K562 (cell line): Measurements from ENCODE around the gene S100A10. TPM values are rescaled to one million over a fixed set of nuclear protein-coding genes. Genes with fewer than 3 reads are reported as not detected.

Experiments used
- ATAC-seq: fragments of 200-7000 bp; cut with Tn5 transposase; 3 replicates; pipeline ENCODE4 v1.9.1; 2020; ENCODE audit warnings: moderate library complexity
- BruUV-seq: library from RNA; stranded (reverse); fragments of 400-500 nt; replicated peaks from 2 replicates; lab custom pipeline; 2021; lab: Mats Ljungman, UMichigan
- CTCF ChIA-PET: fragments of 300-600 bp; formaldehyde crosslinking; extraction: SDS; loops from one replicate; lab custom pipeline; 2021; ENCODE audit warnings: low intra/inter-chr PET ratio; lab: Yijun Ruan, JAX
- POLR2A ChIA-PET: fragments of 300-600, 350-650 bp; sonication (Branson Sonifier 250); formaldehyde crosslinking; extraction: SDS; loops from one replicate; lab custom pipeline; 2021; ENCODE audit warnings: antibody characterized with exemption, inconsistent platforms; lab: Yijun Ruan, JAX
- DNase-seq, 4 experiments: peaks; one replicate each; pipeline versions ENCODE4 v3.0.0 to v3.0.0-alpha.2; 2011 to 2018; ENCODE audit warnings: low spot score in 3 of 4, mixed read lengths in 3 of 4; ENCODE audit errors: extremely low read depth in 1 of 4
- FAIRE-seq: peaks from 2 replicates; lab custom pipeline; 2011; peaks lifted over from hg19 to GRCh38; lab: Jason Lieb, UNC
- H2AFZ ChIP-seq: 2 replicates; pipeline ENCODE4 v1.6.0; 2011; ENCODE audit warnings: low read depth, low read length, control low read depth, inconsistent platforms
- H3K27ac ChIP-seq: fragments of 200-600 bp; 3 replicates; pipeline ENCODE4 v1.8.0; 2011; ENCODE audit warnings: low read depth, mild to moderate bottlenecking, control low read depth, inconsistent platforms, low read length, moderate library complexity, mixed read lengths; ENCODE audit errors: extremely low read depth
- H3K27me3 ChIP-seq, 2 experiments: fragments of 300-600 bp in 1 of 2; 2 replicates in 1 of 2; 3 replicates in 1 of 2; pipeline versions ENCODE4 v1.6.0 to v1.8.0; 2011; ENCODE audit warnings: inconsistent platforms in 2 of 2, low read length in 2 of 2, mild to moderate bottlenecking in 1 of 2, mixed read lengths in 1 of 2, moderate library complexity in 1 of 2; ENCODE audit not compliant: control insufficient read depth in 2 of 2, insufficient read depth in 2 of 2
- H3K36me3 ChIP-seq: fragments of 300-600 bp; 3 replicates; pipeline ENCODE4 v1.8.0; 2011; ENCODE audit warnings: mild to moderate bottlenecking, low read length, inconsistent platforms; ENCODE audit not compliant: control insufficient read depth, insufficient read depth
- H3K4me1 ChIP-seq, 2 experiments: fragments of 200-600 bp in 1 of 2; replicated peaks in 1 of 2; 2 replicates in 1 of 2; 3 replicates in 1 of 2; pipeline versions ENCODE4 v1.5.1 to v1.8.0; 2011; ENCODE audit warnings: inconsistent platforms in 2 of 2, low read length in 2 of 2, mild to moderate bottlenecking in 1 of 2, mixed read lengths in 1 of 2, moderate library complexity in 1 of 2; ENCODE audit not compliant: control insufficient read depth in 2 of 2, insufficient read depth in 2 of 2
- H3K4me2 ChIP-seq: 2 replicates; pipeline ENCODE4 v1.6.1; 2011; ENCODE audit warnings: low read length, control low read depth, inconsistent platforms, mixed read lengths; ENCODE audit not compliant: insufficient read depth
- H3K4me3 ChIP-seq: fragments of 200-600 bp; sonication (generic), shearing (Covaris generic); 2 replicates; pipeline ENCODE4 v1.5.1; 2016; ENCODE audit warnings: control low read depth, inconsistent platforms
- H3K79me2 ChIP-seq: fragments of 200-600 bp; 3 replicates; pipeline ENCODE4 v1.8.0; 2011; ENCODE audit warnings: low read length, inconsistent platforms; ENCODE audit not compliant: control insufficient read depth, insufficient read depth
- H3K9ac ChIP-seq, 2 experiments: 2 replicates each; pipeline versions ENCODE4 v1.6.0 to v1.6.1; 2011; ENCODE audit warnings: low read depth in 2 of 2, low read length in 2 of 2, control low read depth in 1 of 2, inconsistent platforms in 1 of 2, mild to moderate bottlenecking in 1 of 2, mixed read lengths in 1 of 2; ENCODE audit not compliant: insufficient read depth in 1 of 2
- H3K9me1 ChIP-seq: one replicate; pipeline ENCODE4 v1.6.0; 2011; ENCODE audit warnings: inconsistent platforms, mild to moderate bottlenecking, low read length, moderate library complexity; ENCODE audit not compliant: control insufficient read depth, insufficient read depth
- H3K9me3 ChIP-seq: replicated peaks from 2 replicates; pipeline ENCODE4 v1.5.1; 2011; ENCODE audit warnings: low read depth, low read length, inconsistent platforms; ENCODE audit not compliant: control insufficient read depth, insufficient read depth
- H4K20me1 ChIP-seq: replicated peaks from 2 replicates; pipeline ENCODE4 v1.6.1; 2011; ENCODE audit warnings: low read length, inconsistent platforms, mixed read lengths; ENCODE audit not compliant: control insufficient read depth, insufficient read depth
- C11orf30 ChIP-seq: fragments of 450-650 bp; IDR thresholded peaks from 2 replicates; pipeline ENCODE4 v1.6.1; 2016; ENCODE audit warnings: low read depth, mild to moderate bottlenecking
- EP300 ChIP-seq: IDR thresholded peaks from 2 replicates; pipeline ENCODE4 v1.6.1; 2012; ENCODE audit warnings: low read length, improper control_type of control experiment
- JUNB ChIP-seq: fragments of 450-650 bp; formaldehyde crosslinking; conservative IDR thresholded peaks from 2 replicates; pipeline ENCODE4 v1.4.0; 2020; ENCODE audit warnings: mild to moderate bottlenecking
- JUND ChIP-seq, 2 experiments: IDR thresholded peaks; 2 replicates in 1 of 2; 3 replicates in 1 of 2; pipeline ENCODE4 v1.6.1; 2011; ENCODE audit warnings: borderline replicate concordance in 2 of 2, low read depth in 2 of 2, low read length in 2 of 2, improper control_type of control experiment in 1 of 2, missing biosample characterization in 1 of 2, missing genetic modification characterization in 1 of 2, missing genetic modification reagents in 1 of 2
- SMARCC2 ChIP-seq: fragments of 450-650 bp; IDR thresholded peaks from 2 replicates; pipeline ENCODE4 v1.6.1; 2017; ENCODE audit warnings: antibody characterized with exemption, moderate library complexity, mild to moderate bottlenecking, low read depth
- SOX6 ChIP-seq: fragments of 450-650 bp; IDR thresholded peaks from 2 replicates; pipeline ENCODE4 v1.6.1; 2014; ENCODE audit warnings: mild to moderate bottlenecking
- SREBF2 ChIP-seq: sonication (generic); formaldehyde crosslinking; IDR thresholded peaks from 2 replicates; pipeline ENCODE4 v1.4.0; 2020; ENCODE audit warnings: mild to moderate bottlenecking, missing genetic modification reagents
- ZNF24 ChIP-seq: fragments of 450-650 bp; IDR thresholded peaks from 2 replicates; pipeline ENCODE4 v1.6.1; 2016
- ZNF780A ChIP-seq: fragments of 250-450 bp; sonication (Bioruptor Pico); IDR thresholded peaks from 2 replicates; pipeline ENCODE4 v1.5.0; 2021; ENCODE audit warnings: mild to moderate bottlenecking
- in situ Hi-C: fragments of 300-500 bp; cut with MboI; formaldehyde crosslinking; loops from 4 replicates; pipeline ENCODE4 v1.15.0; 2018; ENCODE audit warnings: inconsistent platforms, mixed read lengths
- intact Hi-C: fragments of 100-400 bp; cut with micrococcal nuclease; formaldehyde crosslinking; loops from 2 replicates; pipeline ENCODE4 v1.14.2; 2022
- polyA plus RNA-seq, 8 experiments: library from polyadenylated mRNA; depleted of rRNA in 4 of 8; stranded (reverse) in 5 of 8; unstranded in 3 of 8; fragments of >200 nt; fragmentation: Nextera tagmentation in 2 of 8; fragmentation: Illumina TruSeq in 1 of 8; extraction: Ambion mirVana in 2 of 8; extraction: Trizol in 1 of 8; gene quantifications; 2 replicates each; pipeline versions ENCODE4 v1.2.1 to v1.2.3, GENCODE V29; 2011 to 2014; ENCODE audit warnings: inconsistent platforms in 1 of 8, missing spikeins in 1 of 8
- total RNA-seq, 7 experiments: library from RNA; depleted of rRNA in 6 of 7; stranded (reverse); fragments of >200 nt in 6 of 7; fragmentation: Illumina TruSeq in 2 of 7; extraction: Trizol in 2 of 7; gene quantifications; 2 replicates each; pipeline versions ENCODE4 v1.2.1 to v1.2.3, GENCODE V29; 2011 to 2021; ENCODE audit warnings: low replicate concordance in 1 of 7
- TF ChIP-seq, protein P1 (sequence below): fragments of 250-450 bp; sonication (Bioruptor Pico); IDR thresholded peaks from 2 replicates; pipeline ENCODE4 v1.5.0; 2021; ENCODE audit warnings: mild to moderate bottlenecking, borderline replicate concordance
- TF ChIP-seq, protein P2 (sequence below), 2 experiments: fragments of 200-800 bp in 1 of 2; sonication (Bioruptor generic) in 1 of 2; sonication (generic) in 1 of 2; formaldehyde crosslinking in 1 of 2; IDR thresholded peaks in 1 of 2; conservative IDR thresholded peaks in 1 of 2; 2 replicates each; pipeline versions ENCODE4 v1.5.0 to v1.6.1; 2016 to 2020; ENCODE audit warnings: missing compliant biosample characterization in 1 of 2, missing genetic modification characterization in 1 of 2, missing genetic modification reagents in 1 of 2
- TF ChIP-seq, protein P3 (sequence below): fragments of 250-450 bp; sonication (Bioruptor Pico); IDR thresholded peaks from 2 replicates; pipeline ENCODE4 v1.9.0; 2021; ENCODE audit warnings: mild to moderate bottlenecking
- TF ChIP-seq, protein P4 (sequence below): sonication (generic); formaldehyde crosslinking; IDR thresholded peaks from 2 replicates; pipeline ENCODE4 v1.8.0; 2022; ENCODE audit warnings: mild to moderate bottlenecking, missing genetic modification reagents
- TF ChIP-seq, protein P5 (sequence below), 3 experiments: fragments of 200-800 bp in 1 of 3; sonication (Bioruptor generic) in 1 of 3; sonication (generic) in 1 of 3; formaldehyde crosslinking in 1 of 3; IDR thresholded peaks; 2 replicates each; pipeline versions ENCODE4 v1.6.1 to v1.8.0; 2016 to 2022; ENCODE audit warnings: mild to moderate bottlenecking in 2 of 3, missing compliant biosample characterization in 2 of 3, missing genetic modification characterization in 2 of 3, missing genetic modification reagents in 1 of 3

S100A10 gene
- total and polyA plus RNA-seq, 9 of the 15 experiments (the other 6 are each of a cell fraction or from before 2014, with no cell fraction given), result 0.32 to 1.6 (median 0.50) TPM; not detected in 3

GRCh38 chr1:151976858-151977257, 16.8 kb downstream of the S100A10 start (continued):
- TF ChIP-seq, protein P1, sequence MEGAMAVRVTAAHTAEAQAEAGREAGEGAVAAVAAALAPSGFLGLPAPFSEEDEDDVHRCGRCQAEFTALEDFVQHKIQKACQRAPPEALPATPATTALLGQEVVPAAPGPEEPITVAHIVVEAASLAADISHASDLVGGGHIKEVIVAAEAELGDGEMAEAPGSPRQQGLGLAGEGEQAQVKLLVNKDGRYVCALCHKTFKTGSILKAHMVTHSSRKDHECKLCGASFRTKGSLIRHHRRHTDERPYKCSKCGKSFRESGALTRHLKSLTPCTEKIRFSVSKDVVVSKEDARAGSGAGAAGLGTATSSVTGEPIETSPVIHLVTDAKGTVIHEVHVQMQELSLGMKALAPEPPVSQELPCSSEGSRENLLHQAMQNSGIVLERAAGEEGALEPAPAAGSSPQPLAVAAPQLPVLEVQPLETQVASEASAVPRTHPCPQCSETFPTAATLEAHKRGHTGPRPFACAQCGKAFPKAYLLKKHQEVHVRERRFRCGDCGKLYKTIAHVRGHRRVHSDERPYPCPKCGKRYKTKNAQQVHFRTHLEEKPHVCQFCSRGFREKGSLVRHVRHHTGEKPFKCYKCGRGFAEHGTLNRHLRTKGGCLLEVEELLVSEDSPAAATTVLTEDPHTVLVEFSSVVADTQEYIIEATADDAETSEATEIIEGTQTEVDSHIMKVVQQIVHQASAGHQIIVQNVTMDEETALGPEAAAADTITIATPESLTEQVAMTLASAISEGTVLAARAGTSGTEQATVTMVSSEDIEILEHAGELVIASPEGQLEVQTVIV (CRISPR knock-in tag), result no peak

GRCh38 chr1:151976015-151976343, 17.7 kb downstream of the S100A10 start:
- H3K36me3 ChIP-seq, result no peaks in the 10 kb centered on the region
- peak; percentile 81 for ATAC-seq
- no peaks in the 10 kb centered on the region for H4K20me1 ChIP-seq
- H3K27ac ChIP-seq, result no peak overlapping the region
- peaks cover 10 to 42% of the 10 kb centered on the region in 2 experiments; a peak in 4 of 5 replicates for H3K4me1 ChIP-seq
- peaks cover 6 to 8% of the 10 kb centered on the region in 2 experiments; a peak in 4 of 5 replicates for H3K27me3 ChIP-seq
- H3K9me3 ChIP-seq, result no peaks in the 10 kb centered on the region
- H3K4me2 ChIP-seq, result no peak overlapping the region
- peak; percentile 75 for FAIRE-seq
- H2AFZ ChIP-seq, result no peak overlapping the region
- H3K9ac ChIP-seq, result no peak overlapping the region
- H3K79me2 ChIP-seq, result no peaks in the 10 kb centered on the region
- ChIA-PET POLR2A (interaction anchor here (0.9 to 1.8 kb wide), 5 partner anchors 10 to 40 kb away, joined by 3 to 6 read pairs (median 3); no protein-coding TSS in a partner anchor), CTCF (no interaction called here)
- DNase-seq, result peak; percentile 75 to 84 (median 82)
- intact Hi-C loops, result no loop called here
- in situ Hi-C loops, result no loop called here
- no peaks in the 10 kb centered on the region for H3K9me1 ChIP-seq
- no peak overlapping the region for H3K4me3 ChIP-seq
- BruUV-seq, result no TSS peak
- peak; percentile 65; the same call in 1 of the 2 replicates for TF ChIP-seq SMARCC2
- no peak for TF ChIP-seq C11orf30
- TF ChIP-seq ZNF780A, result no peak
- TF ChIP-seq, protein P2, sequence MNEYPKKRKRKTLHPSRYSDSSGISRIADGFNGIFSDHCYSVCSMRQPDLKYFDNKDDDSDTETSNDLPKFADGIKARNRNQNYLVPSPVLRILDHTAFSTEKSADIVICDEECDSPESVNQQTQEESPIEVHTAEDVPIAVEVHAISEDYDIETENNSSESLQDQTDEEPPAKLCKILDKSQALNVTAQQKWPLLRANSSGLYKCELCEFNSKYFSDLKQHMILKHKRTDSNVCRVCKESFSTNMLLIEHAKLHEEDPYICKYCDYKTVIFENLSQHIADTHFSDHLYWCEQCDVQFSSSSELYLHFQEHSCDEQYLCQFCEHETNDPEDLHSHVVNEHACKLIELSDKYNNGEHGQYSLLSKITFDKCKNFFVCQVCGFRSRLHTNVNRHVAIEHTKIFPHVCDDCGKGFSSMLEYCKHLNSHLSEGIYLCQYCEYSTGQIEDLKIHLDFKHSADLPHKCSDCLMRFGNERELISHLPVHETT (CRISPR knock-in tag; conservative IDR thresholded peaks at IDR 0.05 in 1 of 2, IDR thresholded peaks at IDR 0.05 in 1 of 2), result no peak
- TF ChIP-seq, protein P3, sequence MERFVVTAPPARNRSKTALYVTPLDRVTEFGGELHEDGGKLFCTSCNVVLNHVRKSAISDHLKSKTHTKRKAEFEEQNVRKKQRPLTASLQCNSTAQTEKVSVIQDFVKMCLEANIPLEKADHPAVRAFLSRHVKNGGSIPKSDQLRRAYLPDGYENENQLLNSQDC (CRISPR knock-in tag), result peak; percentile 59; the same call in 1 of the 2 replicates
- TF ChIP-seq, protein P4, sequence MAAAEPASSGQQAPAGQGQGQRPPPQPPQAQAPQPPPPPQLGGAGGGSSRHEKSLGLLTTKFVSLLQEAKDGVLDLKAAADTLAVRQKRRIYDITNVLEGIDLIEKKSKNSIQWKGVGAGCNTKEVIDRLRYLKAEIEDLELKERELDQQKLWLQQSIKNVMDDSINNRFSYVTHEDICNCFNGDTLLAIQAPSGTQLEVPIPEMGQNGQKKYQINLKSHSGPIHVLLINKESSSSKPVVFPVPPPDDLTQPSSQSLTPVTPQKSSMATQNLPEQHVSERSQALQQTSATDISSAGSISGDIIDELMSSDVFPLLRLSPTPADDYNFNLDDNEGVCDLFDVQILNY, result no peak
- TF ChIP-seq SREBF2 (CRISPR knock-in tag), result no peak
- TF ChIP-seq JUNB, result no peak
- TF ChIP-seq ZNF24, result 0 out of 2 replicates have a peak, but pooled peaks have one; percentile 44
- peak; percentile 60; the same call in 1 of the 2 replicates for TF ChIP-seq JUND (IDR thresholded peaks at IDR 0.05; ENCODE audit: borderline replicate concordance, low read depth, low read length)
- peak; percentile 67; the same call in 2 of the 3 replicates for TF ChIP-seq JUND (tag; IDR thresholded peaks at IDR 0.05; ENCODE audit: borderline replicate concordance, low read depth, low read length)
- peak; percentile 86 for TF ChIP-seq EP300
- peak; percentile 62 for TF ChIP-seq SOX6
- TF ChIP-seq, protein P5, sequence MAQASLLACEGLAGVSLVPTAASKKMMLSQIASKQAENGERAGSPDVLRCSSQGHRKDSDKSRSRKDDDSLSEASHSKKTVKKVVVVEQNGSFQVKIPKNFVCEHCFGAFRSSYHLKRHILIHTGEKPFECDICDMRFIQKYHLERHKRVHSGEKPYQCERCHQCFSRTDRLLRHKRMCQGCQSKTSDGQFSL (CRISPR knock-in tag; IDR thresholded peaks at IDR 0.05), result no peak
- TF ChIP-seq, protein P5 (tag; IDR thresholded peaks at IDR 0.05), result no peak
